ENCODE measurements around the gene UBAP1.
A peak's percentile ranks its signal among the peaks of the same experiment; 100 is the strongest.
"Not testable (repeated sequence)": the region's sequence is repeated elsewhere in the genome, so short reads cannot be mapped to it uniquely, and the experiment has no call there.

The UBAP1 gene

DNA sequence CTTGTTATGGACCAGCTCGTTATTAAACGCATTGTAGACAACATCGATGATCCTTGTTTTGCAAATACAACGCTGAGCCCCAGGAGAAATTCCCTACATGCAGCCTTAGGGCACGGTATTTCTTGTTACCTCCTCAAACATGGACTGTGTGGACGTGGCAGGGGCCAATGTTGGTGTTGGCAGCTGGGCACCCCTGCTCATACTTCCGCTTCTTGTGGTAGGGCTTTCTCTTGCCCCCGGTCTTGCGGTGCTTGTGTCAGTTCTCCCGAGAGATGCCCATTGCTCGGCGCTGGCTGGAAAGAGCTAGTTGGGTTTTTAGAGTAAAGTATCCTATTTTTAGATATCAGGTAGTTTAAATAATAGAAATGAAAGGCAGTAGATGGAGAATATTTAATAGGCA, 45.5 kb downstream of the UBAP1 start:
- DNase-seq (ENCODE audit: low spot score), result no peak

DNA sequence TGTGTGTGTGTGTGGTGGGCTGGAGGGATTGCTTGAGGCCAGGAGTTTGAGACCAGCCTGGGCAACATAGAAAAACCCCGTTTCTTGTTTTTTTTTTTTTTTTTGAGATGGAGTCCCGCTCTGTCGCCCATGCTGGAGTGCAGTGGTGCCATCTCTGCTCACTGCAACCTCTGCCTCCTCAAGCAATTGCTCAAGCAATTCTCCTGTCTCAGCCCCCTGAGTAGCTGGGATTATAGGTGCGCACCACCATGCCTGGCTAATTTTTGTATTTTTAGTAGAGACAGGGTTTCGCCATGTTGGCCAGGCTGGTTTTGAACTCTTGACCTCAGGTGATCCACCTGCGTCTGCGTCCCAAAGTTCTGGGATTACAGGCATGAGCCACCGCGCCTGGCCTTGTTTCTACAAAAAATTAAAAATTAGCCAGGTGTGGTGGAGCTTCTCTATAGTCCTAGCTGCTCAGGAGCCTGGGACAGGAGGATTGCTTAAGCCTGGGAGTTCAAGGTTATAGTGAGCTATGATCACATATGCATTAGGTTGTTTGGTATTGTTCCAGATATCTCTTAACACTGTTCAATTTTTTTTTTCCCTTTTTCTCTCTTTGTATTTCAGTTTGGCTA, 47.4 kb downstream of the UBAP1 start:
- peak; percentile 43 for DNase-seq (ENCODE audit: low spot score)

DNA sequence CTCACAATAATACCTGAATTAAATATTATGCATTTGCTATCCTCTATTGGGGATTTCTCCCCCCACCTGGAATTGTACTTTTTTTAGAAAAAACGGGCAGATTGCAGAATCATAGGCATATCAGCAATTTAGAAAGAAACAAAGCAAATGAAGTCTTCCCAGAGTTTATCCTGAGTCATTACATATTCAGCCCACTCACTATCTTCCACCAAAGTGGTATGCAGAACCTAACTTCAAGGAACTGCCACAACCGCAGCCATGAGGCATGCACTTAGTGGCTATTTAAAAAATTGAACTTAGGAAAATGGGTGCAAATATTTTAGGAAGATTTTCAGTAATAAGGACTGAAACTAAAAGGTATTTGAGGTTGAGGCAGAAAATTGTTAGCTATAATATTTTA, 48.6 kb downstream of the UBAP1 start:
- no peak for DNase-seq (ENCODE audit: low spot score)

DNA sequence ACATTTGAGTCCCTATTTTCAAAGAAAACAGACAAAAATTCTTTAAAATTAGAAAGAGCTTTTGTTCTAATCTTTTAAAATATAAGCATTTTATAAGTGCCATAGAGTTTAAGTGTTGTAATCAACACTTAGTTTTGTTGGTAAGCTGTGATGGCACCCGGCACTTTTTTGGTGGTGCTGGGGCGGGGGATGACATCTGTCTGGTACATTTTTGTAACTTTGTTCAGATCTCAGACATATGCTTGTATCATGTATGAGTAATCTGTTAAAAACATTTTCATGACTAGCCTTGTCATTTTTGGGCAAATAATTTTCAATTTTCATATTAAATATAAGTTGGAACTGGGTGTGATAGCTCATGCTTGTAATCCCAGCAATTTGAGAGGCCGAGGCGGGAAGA, 51.7 kb downstream of the UBAP1 start:
- no peak for DNase-seq (ENCODE audit: low spot score)

DNA sequence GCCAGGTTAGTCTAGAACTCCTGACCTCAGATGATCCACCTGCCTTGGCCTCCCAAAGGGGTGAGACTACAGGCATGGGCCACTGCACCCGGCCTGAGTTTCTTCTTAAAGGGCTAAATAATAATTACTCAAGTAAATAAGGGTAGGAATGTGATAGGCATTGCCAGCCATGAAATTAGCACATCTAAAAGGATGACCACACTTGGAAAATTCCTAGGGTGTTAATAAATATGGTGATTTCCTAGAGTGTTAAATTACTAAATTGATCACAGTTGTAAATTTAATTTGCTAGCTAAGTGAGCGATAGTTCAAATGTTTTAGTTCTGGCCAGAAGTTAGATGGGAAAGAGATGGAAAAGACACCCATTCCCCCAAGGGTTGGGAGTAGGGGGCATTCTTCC, 53.4 kb downstream of the UBAP1 start:
- peak; percentile 38 for DNase-seq (ENCODE audit: low spot score)

DNA sequence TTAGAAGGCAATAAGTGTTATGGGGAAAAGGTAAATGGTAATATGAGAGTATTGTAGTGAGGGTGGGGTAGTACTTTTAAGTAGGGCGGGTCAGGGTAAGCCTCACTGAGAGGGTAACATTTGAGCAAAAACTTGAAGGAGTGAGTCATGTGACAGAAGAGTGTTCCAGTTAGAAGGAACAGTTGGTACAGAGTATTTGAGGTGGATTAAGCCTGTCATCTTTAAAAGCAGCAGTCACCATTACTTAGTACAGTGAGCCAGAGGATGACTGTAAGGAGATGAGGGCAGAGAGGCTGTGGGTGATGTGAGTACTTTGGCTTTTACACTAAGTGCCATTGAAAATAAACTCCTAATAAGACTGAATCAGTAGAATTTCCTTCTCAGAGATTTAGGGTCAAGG, 54.8 kb downstream of the UBAP1 start:
- no peak for DNase-seq (ENCODE audit: low spot score)

DNA sequence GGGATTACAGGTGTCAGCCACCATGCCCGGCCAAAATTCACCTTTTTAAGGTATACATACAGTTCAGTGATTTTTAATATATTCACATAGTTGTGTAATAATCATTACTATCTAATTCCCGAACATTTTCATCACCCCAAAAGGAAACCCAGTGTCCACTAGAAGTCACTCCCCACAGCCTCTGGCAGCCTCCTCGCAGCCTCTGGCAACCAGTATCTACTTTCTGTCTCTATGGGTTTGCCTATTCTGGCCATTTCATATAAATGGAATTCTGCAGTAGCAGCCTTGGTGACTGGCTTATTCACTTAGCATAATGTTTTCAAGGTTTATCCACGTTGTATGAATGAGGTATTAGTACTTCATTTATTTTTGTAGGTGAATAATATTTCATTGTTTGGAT, 59.0 kb downstream of the UBAP1 start:
- no peak for DNase-seq (ENCODE audit: low spot score)

DNA sequence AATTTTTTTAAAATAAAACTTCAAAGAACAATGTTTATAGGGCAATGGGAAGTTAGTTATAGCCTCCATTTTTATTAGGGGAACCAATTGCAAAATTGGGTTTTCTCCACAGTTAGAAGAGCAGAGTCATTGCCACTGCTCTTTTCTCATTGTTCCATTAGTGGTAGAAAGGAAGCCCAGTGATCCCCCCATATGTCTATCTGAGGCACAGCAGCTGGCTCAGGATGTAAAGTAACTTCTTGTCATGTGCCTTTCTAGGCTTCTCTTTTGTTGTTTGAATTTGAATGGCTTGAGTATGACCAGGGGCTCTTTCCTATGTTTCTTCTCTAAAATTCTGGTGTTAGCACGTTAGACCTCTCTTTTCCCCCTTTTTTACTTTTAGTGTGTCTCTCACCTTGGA, 61.2 kb downstream of the UBAP1 start:
- DNase-seq (ENCODE audit: low spot score), result no peak

DNA sequence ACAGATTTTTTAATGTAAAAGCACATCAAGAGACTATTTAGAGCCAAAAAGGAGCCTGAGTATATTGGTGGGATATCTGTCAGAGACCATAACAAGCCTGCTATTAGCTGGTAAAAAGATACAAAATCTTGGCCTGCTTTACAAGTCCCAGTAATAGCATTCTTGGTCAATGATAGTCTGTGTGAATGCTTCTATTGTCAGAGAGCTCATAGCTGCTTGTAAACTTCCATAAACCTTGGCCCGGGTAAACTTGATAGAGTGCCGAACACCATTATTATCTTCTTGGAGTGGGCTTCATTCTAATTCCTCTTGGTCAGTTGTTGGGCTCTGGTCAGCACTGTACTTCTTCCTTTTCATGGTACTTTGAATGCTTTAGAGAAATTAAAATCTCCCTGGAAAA, 64.0 kb downstream of the UBAP1 start:
- no peak for DNase-seq (ENCODE audit: low spot score)

DNA sequence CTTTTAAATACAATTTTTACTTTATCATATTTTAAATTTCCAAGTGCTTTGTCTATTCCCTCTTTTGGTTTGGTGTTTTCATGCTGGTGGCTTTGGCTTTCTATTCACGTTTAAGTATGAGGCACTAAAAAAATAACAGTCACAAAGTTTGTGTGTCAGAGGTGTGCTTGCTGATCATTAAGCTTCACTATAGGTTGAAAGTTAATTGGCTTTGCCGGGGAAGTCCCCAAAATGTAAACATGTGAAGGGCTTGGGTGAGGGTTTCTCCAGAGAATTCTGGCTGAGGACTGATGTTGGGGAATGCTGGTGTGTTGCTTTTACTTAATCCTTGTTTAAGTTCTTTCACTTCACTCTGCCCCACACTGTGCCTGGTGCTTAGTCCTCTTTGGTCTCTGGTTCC, 66.4 kb downstream of the UBAP1 start:
- DNase-seq (ENCODE audit: low spot score), result not testable (repeated sequence)

DNA sequence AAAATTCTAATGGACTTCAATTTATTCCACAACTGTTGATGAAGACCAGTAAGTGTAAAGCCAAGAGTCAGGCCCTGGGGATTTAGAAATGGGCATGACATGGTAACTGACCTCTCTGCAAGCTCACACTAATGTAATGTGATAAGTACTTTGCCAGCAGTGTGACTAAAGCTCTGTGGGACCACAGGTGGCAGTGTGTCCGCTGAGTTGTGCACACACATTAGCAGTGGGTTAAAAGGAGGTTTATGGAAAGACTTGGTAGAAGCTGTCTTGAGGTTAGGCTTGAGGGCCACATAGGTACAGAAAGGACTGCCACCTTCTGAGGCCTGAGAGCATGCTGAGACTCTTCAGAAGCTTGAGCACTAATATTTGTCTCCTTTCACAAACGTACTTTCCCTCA, 67.6 kb downstream of the UBAP1 start:
- peak; percentile 31 for DNase-seq (ENCODE audit: low spot score)

DNA sequence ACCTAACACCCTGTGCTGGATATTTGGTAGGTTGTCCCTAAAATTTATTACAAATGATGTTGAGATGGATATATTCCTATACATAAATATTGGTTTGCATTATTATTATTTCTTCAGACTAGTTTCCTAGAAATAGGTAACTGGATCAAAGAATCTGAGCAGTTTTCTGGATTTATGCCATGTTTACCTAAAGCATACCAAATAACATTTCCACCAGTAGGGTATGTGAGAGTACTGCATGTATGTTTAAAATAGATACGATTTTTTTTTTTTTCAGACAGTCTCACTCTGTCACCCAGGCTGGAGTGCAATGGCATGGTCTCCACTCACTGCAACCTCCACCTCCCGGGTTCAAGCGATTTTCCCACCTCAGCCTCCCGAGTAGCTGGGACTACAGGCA, 68.9 kb downstream of the UBAP1 start:
- not testable (repeated sequence) for DNase-seq (ENCODE audit: low spot score)

DNA sequence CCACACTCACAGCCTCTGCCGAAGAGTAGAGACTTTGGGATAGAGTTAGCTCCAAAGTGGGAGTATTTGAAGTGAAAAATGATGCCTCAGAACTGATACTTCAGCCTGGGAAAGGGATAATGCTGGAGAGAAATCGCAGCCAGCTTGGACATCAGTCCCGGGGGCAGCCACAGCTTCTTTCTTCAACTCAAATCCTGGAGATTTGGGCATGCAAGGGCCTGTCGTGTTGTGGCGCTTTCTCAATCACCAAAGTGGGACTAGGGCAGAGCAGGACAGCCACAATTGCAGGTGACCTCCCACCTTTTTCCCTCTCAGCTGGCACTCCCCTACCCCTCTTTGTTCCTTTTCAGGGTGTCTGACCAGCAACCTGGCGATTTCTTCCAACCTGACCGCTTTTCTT, 70.4 kb downstream of the UBAP1 start:
- no peak for DNase-seq (ENCODE audit: low spot score)

DNA sequence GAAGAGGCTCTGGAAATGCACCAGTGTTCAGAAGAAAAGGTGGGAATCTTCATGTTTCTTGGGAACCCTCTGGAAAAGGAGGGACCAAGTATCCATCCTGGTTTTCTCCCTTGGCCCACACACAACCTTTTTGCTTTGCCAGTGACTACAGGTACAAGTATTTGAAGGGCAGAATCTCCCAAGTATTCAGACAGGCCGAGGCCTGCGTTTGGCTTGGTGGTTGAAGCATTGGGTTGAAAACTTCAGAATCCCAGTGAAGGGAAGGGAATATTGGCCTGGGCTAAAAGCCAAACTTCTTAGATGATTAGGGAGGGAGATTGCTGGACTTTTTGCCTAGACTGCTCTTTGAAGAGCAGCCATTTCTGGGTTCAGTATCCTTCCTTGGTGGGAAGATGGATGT, 71.9 kb downstream of the UBAP1 start:
- DNase-seq (ENCODE audit: low spot score), result no peak

DNA sequence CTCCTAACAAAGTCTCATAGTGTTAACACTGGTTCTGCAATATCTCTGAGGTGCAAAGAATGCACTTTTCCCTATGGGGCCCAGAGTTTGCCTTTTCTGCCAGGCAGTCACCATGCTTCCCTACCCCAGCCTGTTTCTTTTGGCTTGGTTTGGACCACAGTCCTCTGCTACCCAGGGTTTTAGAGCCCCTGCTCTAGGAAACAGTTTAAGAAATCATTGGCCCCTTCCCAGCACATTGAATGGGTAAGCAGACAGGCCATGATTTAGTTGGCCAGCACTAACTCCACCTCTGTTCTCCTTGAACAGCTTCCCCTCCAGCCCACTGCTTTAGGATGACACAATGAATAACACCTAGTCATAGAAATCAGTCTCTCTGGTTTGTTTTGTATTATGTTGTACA, 73.2 kb downstream of the UBAP1 start:
- DNase-seq (ENCODE audit: low spot score), result peak; percentile 57

DNA sequence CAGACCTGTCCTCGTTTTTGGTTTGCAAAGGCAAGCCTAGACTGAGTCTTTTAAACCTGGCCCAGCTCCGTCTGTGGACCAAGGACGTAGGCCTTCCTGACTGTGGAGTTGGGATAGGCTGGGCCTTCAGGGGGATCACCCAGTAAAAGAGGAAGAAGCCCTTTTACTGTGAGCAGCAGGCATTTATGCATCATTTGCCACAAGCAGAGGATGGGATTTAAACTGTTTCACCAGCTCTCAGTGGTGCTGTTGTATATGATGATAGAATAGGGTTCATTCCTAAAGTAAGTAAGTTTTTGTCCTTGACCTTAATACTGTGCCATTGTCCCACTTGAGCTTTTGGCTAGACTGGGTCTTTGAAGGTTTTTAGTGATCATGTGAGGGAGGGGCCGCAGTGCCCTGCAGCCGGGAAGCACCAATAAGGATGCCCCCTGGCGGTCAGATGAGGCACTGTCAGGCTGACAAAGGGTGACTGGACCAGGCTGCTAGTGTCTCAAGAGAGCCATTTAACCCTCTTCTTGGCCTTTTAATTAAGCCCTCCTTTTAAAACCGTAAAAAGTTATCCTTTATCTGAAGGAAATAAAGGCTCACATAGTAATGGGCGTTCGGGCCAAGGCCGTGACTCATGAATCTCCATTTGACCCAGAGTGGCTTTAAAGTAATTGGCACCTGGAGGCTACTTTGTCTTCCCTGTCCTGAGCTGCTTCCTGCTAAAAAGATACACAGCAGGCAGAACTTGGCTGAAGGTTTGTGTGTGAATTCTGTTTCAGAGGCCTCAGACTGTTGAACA, 74.0 kb downstream of the UBAP1 start:
- peak; percentile 69 for DNase-seq (ENCODE audit: low spot score)

DNA sequence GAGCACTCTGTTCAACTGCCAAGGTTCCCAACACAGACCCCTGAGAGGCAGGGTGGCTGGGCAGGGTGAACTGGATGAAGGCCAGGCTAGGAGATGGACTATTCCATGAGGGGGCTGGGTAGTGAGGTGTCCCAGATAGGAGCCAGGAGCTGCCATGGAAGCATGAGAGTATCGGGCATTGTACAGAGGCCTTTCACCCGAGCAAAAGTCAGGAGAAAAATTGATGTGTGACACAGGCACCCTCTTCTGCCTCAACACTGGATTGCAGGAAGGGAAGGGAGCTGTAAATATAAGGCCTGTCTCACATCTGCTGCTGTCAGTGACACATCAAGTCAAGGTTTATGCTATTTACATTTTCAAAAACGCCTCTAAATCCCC, 74.6 kb downstream of the UBAP1 start:
- DNase-seq (ENCODE audit: low spot score), result peak; percentile 43

DNA sequence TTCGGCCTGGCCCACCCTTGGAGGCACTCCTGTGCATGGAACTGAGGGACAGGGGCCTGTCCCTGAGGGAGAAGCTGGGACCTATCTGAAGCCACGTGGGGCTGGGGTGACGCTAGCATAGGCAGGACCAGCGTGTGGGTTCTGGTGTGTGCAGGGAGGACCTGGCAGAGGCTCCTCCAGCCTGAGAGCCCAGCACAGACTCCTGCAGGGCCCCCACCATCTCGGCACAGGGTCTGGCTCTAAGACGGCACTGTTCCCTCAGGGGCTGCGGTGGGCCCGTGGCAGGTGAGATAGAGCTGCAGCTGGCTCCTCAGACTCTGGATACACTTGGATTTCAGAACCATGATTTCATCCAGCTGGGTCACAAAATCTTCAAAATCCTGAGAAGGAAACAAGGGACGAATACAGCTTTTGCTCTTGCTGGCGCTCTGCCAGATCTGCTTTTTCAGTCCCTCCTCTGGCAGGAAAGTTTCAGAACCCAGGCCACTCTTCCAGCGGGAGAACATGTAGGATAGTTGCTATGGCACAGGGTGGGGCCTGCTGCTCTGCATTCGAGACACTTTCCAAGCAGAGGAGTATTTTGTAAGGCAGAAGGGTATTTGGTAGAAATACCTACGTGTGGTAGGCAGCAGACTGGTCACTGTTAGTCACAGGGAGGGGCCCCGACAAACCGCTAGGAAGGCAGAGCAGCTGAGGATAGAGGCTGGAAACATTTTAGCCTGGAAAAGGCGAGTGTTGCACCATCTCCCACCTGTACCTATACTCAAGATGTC, 75.5 kb downstream of the UBAP1 start:
- peak; percentile 89 for DNase-seq (ENCODE audit: low spot score)

DNA sequence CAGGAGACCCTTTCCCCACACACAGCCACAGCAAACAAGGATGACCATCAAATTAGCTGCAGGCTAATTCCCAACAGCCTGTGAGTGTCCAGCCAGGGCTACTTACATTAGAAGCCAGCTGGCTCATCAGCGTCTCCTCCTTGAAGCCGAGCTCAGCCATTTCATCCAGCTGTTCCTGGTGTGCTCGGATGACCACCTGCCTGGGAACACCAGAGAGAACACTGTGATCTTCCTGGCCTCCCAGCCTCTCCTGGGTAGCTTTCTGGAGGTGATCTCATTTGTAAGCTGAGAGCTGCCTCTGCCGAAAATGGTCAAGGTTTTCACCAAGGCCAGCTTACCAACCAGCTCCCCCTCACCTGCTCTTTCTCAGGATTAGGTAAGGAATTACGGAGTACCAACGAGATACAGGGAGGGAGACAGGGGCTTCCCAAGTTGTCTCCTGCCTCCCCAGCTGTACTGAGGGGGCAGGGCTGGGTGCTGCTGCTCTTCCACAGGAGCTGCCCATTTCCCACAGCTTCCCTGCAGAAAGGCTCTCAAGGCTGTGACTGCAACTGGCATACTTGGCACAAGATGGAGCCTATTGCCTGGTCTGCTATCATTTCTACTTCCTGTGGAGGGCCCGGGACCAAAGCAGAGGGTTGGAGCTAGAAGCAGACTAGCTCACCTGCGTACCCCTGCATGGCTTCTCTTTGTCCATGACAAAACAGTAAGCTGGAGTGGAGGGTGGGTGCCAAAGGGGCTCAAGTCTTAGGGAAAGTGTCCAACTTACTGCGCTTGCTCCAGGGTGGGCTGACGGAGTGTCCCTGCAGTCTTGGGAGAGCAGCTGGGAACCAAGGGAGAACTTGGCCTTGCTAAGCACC, 76.4 kb downstream of the UBAP1 start:
- DNase-seq (ENCODE audit: low spot score), result no peak

DNA sequence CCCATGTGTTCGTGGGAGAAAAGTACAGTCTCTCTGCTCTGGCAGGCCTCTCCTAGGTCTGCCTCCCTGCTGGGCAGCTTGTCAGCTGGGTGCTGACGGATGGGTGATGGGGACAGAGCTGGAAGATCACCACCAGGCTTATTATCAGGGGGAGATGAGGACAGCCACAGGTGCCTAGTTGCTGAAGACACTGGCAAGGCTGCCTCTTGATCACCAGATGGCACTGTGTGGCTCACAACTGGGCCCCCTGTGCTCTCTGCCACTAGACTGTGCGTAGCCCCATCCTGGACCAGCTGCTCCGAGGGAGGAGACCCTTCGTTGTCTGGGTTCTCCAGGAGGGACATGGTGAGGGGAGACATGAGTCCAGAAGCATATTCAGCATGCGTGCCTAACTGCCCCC, 77.3 kb downstream of the UBAP1 start:
- DNase-seq (ENCODE audit: low spot score), result peak; percentile 13

DNA sequence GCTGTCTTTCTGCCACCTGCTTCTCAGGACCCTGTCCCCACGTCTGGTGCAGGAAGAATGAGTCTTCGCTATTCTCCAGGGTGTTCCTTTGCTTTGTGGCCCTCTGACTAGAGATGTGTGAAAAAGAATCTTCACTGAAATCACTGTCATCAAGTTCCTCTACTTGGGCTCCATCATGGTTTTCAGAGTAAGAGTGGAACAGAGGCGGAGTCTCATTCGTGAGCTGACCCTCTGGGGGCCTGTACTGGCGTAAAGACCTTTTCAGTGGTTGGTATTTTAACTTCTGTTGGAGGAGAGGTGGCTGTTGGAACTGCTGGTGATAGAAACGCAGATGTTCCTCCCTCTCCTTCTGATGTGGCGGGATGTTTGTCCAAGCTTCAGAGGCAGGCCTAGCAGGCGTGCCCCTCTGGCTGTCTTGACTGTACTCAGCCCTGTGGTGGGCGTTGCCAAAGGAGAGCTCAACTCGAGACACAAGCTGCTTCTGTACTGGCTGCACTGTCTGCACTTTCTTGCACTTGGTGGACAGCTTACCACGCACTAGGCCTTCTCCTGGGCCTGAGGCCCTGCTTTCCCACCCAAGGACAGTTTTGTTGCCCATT, 78.2 kb downstream of the UBAP1 start:
- DNase-seq (ENCODE audit: low spot score), result no peak

DNA sequence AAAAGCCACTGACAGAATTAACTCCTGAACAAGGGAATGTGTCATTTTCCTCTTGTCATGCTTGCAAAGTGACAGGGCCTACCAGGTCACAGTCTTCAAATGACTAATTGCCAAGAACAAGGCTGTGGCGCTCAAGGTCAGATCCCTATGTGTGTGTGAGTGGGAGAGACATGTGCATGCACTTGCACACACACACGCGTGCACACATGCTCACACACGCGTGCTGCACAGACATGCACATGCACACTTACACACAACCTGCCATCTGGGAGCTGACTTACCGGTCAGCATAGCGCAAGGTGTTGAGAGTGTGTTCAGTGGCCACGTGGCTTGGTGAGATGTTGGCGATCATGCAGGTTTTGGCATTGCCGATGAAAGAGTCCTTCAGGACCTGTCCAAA, 80.5 kb downstream of the UBAP1 start:
- peak; percentile 38 for DNase-seq (ENCODE audit: low spot score)
